ENCODE measurements around the gene SORBS2.

The SORBS2 gene

GRCh38 chr4:185624259-185624589, 187.8 kb downstream of the SORBS2 start:
- Histone ChIP-seq H3K9ac (no peak overlapping the region), H3K4me3 (IDR thresholded peaks at IDR 0.05; ENCODE audit: insufficient read depth, low read depth, low read length) (no peak overlapping the region), H4K20me1 (ENCODE audit: insufficient read depth) (no peaks in the 10 kb centered on the region), H3K36me3 (ENCODE audit: insufficient read depth) (no peaks in the 10 kb centered on the region), H3K4me1 (ENCODE audit: low read depth, poor library complexity, severe bottlenecking) (no peaks in the 10 kb centered on the region), H3K4me2 (no peak overlapping the region), H2AFZ (ENCODE audit: low read depth) (no peak overlapping the region), H3K79me2 (ENCODE audit: insufficient read depth, low read depth) (no peaks in the 10 kb centered on the region), H3K27me3 (ENCODE audit: insufficient read depth, low read depth) (no peaks in the 10 kb centered on the region), H3K27ac (no peak overlapping the region)
- TF ChIP-seq CTCF (conservative IDR thresholded peaks at IDR 0.05; ENCODE audit: low read depth, low read length) = no peak

- Histone ChIP-seq H2AFZ (ENCODE audit: low read depth) (no peak overlapping the region), H3K36me3 (ENCODE audit: insufficient read depth) (no peaks in the 10 kb centered on the region), H3K27ac (no peak overlapping the region), H3K4me3 (IDR thresholded peaks at IDR 0.05; ENCODE audit: insufficient read depth, low read depth, low read length) (no peak overlapping the region), H3K4me1 (ENCODE audit: low read depth, poor library complexity, severe bottlenecking) (no peaks in the 10 kb centered on the region), H3K9ac (no peak overlapping the region), H4K20me1 (ENCODE audit: insufficient read depth) (no peaks in the 10 kb centered on the region), H3K4me2 (no peak overlapping the region), H3K79me2 (ENCODE audit: insufficient read depth, low read depth) (no peaks in the 10 kb centered on the region), H3K27me3 (ENCODE audit: insufficient read depth, low read depth) (no peaks in the 10 kb centered on the region)
- TF ChIP-seq CTCF (conservative IDR thresholded peaks at IDR 0.05; ENCODE audit: low read depth, low read length) = no peak
Observed at GRCh38 chr4:185623444-185624258, 188.3 kb downstream of the SORBS2 start.

- Histone ChIP-seq H3K27me3 (ENCODE audit: insufficient read depth, low read depth) (no peaks in the 10 kb centered on the region), H4K20me1 (ENCODE audit: insufficient read depth) (no peaks in the 10 kb centered on the region), H3K4me1 (ENCODE audit: low read depth, poor library complexity, severe bottlenecking) (no peaks in the 10 kb centered on the region), H3K4me3 (IDR thresholded peaks at IDR 0.05; ENCODE audit: insufficient read depth, low read depth, low read length) (no peak overlapping the region), H3K36me3 (ENCODE audit: insufficient read depth) (no peaks in the 10 kb centered on the region), H3K4me2 (no peak overlapping the region), H3K79me2 (ENCODE audit: insufficient read depth, low read depth) (no peaks in the 10 kb centered on the region), H2AFZ (ENCODE audit: low read depth) (no peak overlapping the region), H3K27ac (no peak overlapping the region), H3K9ac (no peak overlapping the region)
- TF ChIP-seq CTCF (conservative IDR thresholded peaks at IDR 0.05; ENCODE audit: low read depth, low read length) = no peak
Observed at GRCh38 chr4:185608185-185608584, 203.8 kb downstream of the SORBS2 start.

GRCh38 chr4:185602397-185602796, 209.6 kb downstream of the SORBS2 start:
- TF ChIP-seq CTCF (conservative IDR thresholded peaks at IDR 0.05; ENCODE audit: low read depth, low read length) = no peak
- H3K27me3 ChIP-seq (ENCODE audit: insufficient read depth, low read depth) = no peaks in the 10 kb centered on the region
- H3K9ac ChIP-seq = no peak overlapping the region
- no peak overlapping the region for H3K4me2 ChIP-seq
- H3K4me3 ChIP-seq (IDR thresholded peaks at IDR 0.05; ENCODE audit: insufficient read depth, low read depth, low read length) = no peak overlapping the region
- peaks cover 1% of the 10 kb centered on the region for H3K4me1 ChIP-seq (ENCODE audit: low read depth, poor library complexity, severe bottlenecking)
- no peak overlapping the region for H3K27ac ChIP-seq
- no peaks in the 10 kb centered on the region for H3K36me3 ChIP-seq (ENCODE audit: insufficient read depth)
- no peaks in the 10 kb centered on the region for H3K79me2 ChIP-seq (ENCODE audit: insufficient read depth, low read depth)
- H2AFZ ChIP-seq (ENCODE audit: low read depth) = no peak overlapping the region
- H4K20me1 ChIP-seq (ENCODE audit: insufficient read depth) = no peaks in the 10 kb centered on the region

Measured in KMS-11 (cell line).